ENCODE measurements around the gene RASGRF1.

RASGRF1 gene

DNA sequence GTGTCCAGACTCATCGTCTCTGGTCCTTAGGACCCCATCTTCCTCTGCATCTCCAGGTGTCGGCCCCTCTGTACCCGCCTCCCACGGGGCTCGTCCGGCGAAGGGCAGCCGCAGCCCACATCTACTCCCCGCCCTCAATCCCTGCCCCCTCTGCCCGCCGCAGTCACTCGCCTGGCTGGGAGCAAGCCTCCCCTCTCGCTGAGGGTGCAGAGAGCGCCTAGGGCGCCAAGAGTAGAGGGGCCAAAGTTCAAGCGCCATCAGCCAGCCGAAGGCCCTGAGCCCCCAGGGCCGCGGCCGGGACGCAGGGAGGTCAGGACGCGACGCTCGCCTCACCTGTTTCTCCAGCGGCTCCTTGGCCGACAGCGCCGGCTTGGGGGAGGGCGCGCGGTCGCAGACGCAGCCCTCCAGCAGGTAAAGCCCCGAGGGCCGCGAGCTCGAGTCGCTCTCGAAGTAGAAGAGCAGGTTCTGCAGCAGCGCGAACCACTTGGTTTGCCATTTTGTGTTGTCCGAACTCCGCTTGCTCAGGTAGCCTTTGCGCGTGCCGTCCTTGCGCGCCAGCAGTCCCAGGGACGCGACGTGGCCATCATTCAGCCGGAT, 592 bp downstream of the RASGRF1 start:
- TF ChIP-seq EZH2 (IDR thresholded peaks at IDR 0.05): no peak
- no peak for TF ChIP-seq FOXP2 (optimal IDR thresholded peaks at IDR 0.05; ENCODE audit: control extremely low read depth, extremely low read length, insufficient read depth)
- TF ChIP-seq POLR2AphosphoS5 (IDR thresholded peaks at IDR 0.05; ENCODE audit: borderline replicate concordance, low read depth, low read length): no peak
- no peak overlapping the region for H3K9ac ChIP-seq (ENCODE audit: insufficient read length)
- DNase-seq (ENCODE audit: low read depth, low spot score): no peak
- no peaks in the 10 kb centered on the region for H3K9me3 ChIP-seq (ENCODE audit: low read depth, low read length)
- no peaks in the 10 kb centered on the region for H3K36me3 ChIP-seq (ENCODE audit: insufficient read depth, low read length)
- H3K4me3 ChIP-seq: no peak overlapping the region
- no peak overlapping the region for H3K27ac ChIP-seq

DNA sequence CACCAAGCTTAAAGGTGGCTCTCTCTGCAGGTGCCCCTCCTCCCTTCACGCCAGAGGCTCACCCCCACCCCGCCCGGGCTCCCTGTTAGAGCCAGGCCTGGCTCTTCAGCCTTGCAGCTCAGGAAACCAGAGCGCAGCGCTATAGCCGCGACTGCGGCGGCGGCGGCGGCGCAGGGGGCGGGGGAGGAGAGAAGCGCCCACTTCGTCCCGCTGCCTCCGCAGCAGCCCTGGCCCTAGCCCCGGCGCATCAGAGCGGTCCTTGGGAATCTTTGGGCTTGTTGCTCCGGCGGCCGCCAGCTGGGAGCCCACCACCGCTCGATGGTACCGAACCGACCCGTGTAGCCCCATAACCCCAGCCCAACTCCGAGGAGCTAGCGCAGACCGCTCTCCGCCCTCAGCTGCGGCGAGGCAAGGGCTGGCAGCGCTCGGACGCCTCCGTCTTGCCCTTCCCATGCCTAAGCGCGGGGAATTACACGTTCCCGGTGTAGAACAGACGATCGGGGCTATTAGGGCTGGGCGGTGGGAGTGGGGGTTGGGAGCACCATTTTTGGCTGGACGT, 1.2 kb downstream of the RASGRF1 start:
- Histone ChIP-seq H3K27ac (no peak overlapping the region), H3K9ac (ENCODE audit: insufficient read length) (no peak overlapping the region), H3K4me3 (no peak overlapping the region), H3K9me3 (ENCODE audit: low read depth, low read length) (no peaks in the 10 kb centered on the region), H3K36me3 (ENCODE audit: insufficient read depth, low read length) (no peaks in the 10 kb centered on the region)
- TF ChIP-seq FOXP2 (optimal IDR thresholded peaks at IDR 0.05; ENCODE audit: control extremely low read depth, extremely low read length, insufficient read depth): no peak
- TF ChIP-seq POLR2AphosphoS5 (IDR thresholded peaks at IDR 0.05; ENCODE audit: borderline replicate concordance, low read depth, low read length): no peak
- TF ChIP-seq EZH2 (IDR thresholded peaks at IDR 0.05): no peak
- DNase-seq (ENCODE audit: low read depth, low spot score): no peak

DNA sequence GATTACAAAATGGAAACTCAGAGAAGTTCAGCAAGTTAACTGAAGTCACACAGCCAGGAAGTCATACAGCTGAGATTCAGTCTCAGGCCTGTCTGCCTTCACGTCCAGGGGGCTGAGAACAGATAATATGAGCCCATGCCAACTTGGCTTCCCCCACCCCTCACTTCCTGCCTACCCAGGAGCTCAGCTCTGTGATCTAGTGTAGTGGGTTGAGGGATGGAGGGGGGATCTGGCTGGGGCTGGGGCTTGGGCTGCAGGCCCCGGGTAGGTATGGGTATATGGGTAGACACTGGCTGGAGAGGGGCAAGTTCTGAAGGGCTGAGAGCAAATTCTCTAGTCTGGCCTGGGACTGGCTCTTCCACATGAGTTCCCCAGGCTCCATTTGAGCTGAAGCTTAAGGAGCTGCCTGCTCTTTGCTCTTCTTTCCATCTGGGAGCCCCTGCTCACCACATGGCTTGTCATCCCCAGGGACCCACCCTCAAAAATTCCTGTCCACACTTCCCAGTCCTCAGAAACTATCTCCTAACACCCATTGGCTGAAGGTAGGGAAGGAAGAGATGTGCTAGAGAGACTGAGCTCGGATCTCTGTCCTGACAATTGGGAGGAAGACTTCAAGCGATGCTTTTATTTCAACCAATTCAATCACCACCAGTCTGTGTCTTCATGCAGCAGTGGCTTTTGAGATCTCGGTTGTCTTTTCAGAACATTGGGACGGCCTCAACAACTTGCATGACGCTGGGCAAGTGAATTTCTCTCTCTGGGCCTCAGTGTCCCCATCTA, 2.0 kb downstream of the RASGRF1 start:
- H3K27ac ChIP-seq: no peak overlapping the region
- H3K4me3 ChIP-seq: no peak overlapping the region
- TF ChIP-seq POLR2AphosphoS5 (IDR thresholded peaks at IDR 0.05; ENCODE audit: borderline replicate concordance, low read depth, low read length) (no peak), EZH2 (IDR thresholded peaks at IDR 0.05) (no peak), FOXP2 (optimal IDR thresholded peaks at IDR 0.05; ENCODE audit: control extremely low read depth, extremely low read length, insufficient read depth) (no peak)
- no peaks in the 10 kb centered on the region for H3K9me3 ChIP-seq (ENCODE audit: low read depth, low read length)
- H3K9ac ChIP-seq (ENCODE audit: insufficient read length): no peak overlapping the region
- H3K36me3 ChIP-seq (ENCODE audit: insufficient read depth, low read length): no peaks in the 10 kb centered on the region
- DNase-seq (ENCODE audit: low read depth, low spot score): no peak

DNA sequence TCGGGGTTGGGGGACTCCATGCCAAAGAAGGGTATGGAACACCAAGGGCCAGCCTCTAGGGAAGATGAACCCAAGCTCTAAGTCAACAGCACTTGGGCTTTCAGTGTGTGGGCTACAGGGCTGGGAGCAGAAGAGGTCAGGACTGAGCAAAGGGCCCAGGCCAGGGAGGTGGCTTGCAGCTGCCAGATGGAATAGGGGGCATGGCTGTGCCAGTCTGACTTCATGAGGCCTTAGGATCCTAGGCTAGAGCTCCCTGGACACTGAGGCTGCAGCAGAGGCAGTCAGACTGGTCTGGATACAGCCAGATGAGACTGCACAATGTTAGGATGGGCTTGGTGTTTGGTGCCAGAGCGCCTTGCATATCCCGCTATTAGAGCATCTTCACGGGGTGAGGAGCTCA, 3.8 kb downstream of the RASGRF1 start:
- no peak for DNase-seq (ENCODE audit: low read depth, low spot score)
- no peaks in the 10 kb centered on the region for H3K36me3 ChIP-seq (ENCODE audit: insufficient read depth, low read length)
- no peak overlapping the region for H3K4me3 ChIP-seq
- no peaks in the 10 kb centered on the region for H3K9me3 ChIP-seq (ENCODE audit: low read depth, low read length)
- no peak overlapping the region for H3K9ac ChIP-seq (ENCODE audit: insufficient read length)
- no peak overlapping the region for H3K27ac ChIP-seq
- TF ChIP-seq POLR2AphosphoS5 (IDR thresholded peaks at IDR 0.05; ENCODE audit: borderline replicate concordance, low read depth, low read length): no peak
- no peak for TF ChIP-seq FOXP2 (optimal IDR thresholded peaks at IDR 0.05; ENCODE audit: control extremely low read depth, extremely low read length, insufficient read depth)
- TF ChIP-seq EZH2 (IDR thresholded peaks at IDR 0.05): no peak

DNA sequence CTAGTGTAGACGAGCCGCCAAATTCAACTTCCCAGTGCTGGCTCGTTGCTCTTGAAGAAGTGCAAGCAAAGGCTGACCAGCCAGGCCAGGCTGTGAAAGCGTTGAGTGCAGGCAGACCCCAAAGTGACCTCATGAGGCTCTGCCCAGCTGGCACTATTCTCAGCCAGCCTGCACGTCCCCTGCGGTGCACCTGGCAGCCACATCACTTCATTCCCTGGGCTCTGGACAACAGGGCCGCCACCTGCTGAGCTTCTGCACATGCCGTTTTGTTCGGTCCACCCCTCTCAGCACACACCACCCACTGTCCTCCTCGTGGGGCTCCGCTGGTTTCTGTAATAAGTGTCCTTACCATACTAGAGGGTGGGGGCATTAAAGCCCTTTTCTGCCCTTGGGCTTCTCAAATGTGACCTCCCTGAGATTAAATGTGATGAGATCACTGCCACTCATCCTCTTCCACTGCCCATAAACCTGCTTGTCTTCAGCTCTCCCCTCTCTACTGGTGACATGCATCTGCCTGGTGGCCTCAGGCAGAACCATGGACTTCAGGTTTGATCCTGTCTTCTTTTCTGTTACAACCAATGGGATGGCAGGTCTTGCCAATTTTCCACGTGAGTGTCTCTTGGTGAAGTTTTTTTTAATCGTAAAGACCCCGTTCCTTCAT, 6.1 kb downstream of the RASGRF1 start:
- no peak overlapping the region for H3K27ac ChIP-seq
- no peak for DNase-seq (ENCODE audit: low read depth, low spot score)
- H3K36me3 ChIP-seq (ENCODE audit: insufficient read depth, low read length): no peaks in the 10 kb centered on the region
- no peak for TF ChIP-seq FOXP2 (optimal IDR thresholded peaks at IDR 0.05; ENCODE audit: control extremely low read depth, extremely low read length, insufficient read depth)
- TF ChIP-seq POLR2AphosphoS5 (IDR thresholded peaks at IDR 0.05; ENCODE audit: borderline replicate concordance, low read depth, low read length): no peak
- TF ChIP-seq EZH2 (IDR thresholded peaks at IDR 0.05): no peak
- no peaks in the 10 kb centered on the region for H3K9me3 ChIP-seq (ENCODE audit: low read depth, low read length)
- no peak overlapping the region for H3K9ac ChIP-seq (ENCODE audit: insufficient read length)
- no peak overlapping the region for H3K4me3 ChIP-seq

DNA sequence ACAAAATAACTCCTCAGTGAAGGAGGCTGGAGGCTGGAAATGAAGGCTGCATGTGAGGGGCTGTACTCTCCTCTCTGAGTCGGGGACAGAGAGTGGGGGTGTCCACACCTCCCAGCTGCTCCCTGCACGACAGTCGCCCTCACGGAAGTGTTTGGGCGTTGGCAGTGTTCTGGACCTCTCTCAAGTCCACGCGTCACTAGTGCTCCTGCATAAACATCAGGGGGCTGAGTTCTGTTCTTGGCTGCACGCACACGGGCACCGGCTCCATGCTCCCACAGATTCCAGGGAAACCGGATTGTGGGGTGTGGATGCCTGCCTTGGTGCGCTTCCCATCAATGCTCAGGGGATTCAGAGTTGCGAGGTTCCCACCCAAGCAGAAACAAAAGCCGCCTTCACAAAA, 7.4 kb downstream of the RASGRF1 start:
- Histone ChIP-seq H3K36me3 (ENCODE audit: insufficient read depth, low read length) (no peaks in the 10 kb centered on the region), H3K27ac (no peak overlapping the region), H3K9ac (ENCODE audit: insufficient read length) (no peak overlapping the region), H3K9me3 (ENCODE audit: low read depth, low read length) (no peaks in the 10 kb centered on the region), H3K4me3 (no peak overlapping the region)
- no peak for TF ChIP-seq POLR2AphosphoS5 (IDR thresholded peaks at IDR 0.05; ENCODE audit: borderline replicate concordance, low read depth, low read length)
- no peak for TF ChIP-seq EZH2 (IDR thresholded peaks at IDR 0.05)
- no peak for TF ChIP-seq FOXP2 (optimal IDR thresholded peaks at IDR 0.05; ENCODE audit: control extremely low read depth, extremely low read length, insufficient read depth)
- DNase-seq (ENCODE audit: low read depth, low spot score): no peak

DNA sequence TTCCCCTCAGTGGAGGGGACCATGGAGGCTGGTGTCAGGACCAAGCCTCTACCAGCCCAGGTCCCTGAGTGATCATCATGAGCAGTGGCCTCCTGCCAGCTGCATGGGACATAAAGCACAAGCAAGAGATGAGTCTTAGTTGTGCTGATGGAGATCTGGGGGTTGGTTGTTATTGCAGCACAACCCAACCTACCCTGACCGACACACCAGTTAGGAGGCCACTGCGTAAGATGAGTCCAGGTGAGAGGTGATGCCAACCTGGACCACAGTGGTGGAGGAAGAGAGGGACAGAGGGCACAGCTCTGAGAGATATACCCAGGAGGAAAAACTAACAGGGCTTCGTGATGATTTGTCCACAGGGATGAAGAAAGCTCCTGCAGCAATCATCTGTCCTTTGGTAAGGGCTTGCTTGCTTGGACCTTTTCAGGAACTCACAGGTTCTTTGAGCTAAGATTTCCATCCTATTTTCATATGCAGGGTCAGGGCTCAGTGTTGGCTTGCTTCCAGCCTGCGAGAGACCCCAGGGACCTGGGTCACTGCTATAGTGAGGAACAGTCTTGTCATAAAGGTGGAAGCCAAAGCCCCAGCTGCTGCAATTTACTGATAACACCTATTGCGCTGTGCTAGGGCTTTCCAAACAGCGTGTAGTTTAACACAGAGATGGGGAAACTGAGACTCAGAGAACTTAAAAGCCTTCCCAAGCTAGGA, 8.1 kb downstream of the RASGRF1 start:
- TF ChIP-seq POLR2AphosphoS5 (IDR thresholded peaks at IDR 0.05; ENCODE audit: borderline replicate concordance, low read depth, low read length) (no peak), FOXP2 (optimal IDR thresholded peaks at IDR 0.05; ENCODE audit: control extremely low read depth, extremely low read length, insufficient read depth) (no peak), EZH2 (IDR thresholded peaks at IDR 0.05) (no peak)
- H3K9me3 ChIP-seq (ENCODE audit: low read depth, low read length): no peaks in the 10 kb centered on the region
- H3K27ac ChIP-seq: no peak overlapping the region
- no peak overlapping the region for H3K9ac ChIP-seq (ENCODE audit: insufficient read length)
- DNase-seq (ENCODE audit: low read depth, low spot score): no peak
- no peak overlapping the region for H3K4me3 ChIP-seq
- no peaks in the 10 kb centered on the region for H3K36me3 ChIP-seq (ENCODE audit: insufficient read depth, low read length)

Data from SK-N-MC (cell line).